ELR (cell line): ENCODE data around the gene EEF1E1.
"Not testable (repeated sequence)": the region's sequence is repeated elsewhere in the genome, so short reads cannot be mapped to it uniquely, and the experiment has no call there.

ENCODE experiments used
- DNase-seq: peaks from one replicate; pipeline ENCODE4 v3.0.0-alpha.2; 2015; ENCODE audit warnings: low read depth

EEF1E1 gene

DNA sequence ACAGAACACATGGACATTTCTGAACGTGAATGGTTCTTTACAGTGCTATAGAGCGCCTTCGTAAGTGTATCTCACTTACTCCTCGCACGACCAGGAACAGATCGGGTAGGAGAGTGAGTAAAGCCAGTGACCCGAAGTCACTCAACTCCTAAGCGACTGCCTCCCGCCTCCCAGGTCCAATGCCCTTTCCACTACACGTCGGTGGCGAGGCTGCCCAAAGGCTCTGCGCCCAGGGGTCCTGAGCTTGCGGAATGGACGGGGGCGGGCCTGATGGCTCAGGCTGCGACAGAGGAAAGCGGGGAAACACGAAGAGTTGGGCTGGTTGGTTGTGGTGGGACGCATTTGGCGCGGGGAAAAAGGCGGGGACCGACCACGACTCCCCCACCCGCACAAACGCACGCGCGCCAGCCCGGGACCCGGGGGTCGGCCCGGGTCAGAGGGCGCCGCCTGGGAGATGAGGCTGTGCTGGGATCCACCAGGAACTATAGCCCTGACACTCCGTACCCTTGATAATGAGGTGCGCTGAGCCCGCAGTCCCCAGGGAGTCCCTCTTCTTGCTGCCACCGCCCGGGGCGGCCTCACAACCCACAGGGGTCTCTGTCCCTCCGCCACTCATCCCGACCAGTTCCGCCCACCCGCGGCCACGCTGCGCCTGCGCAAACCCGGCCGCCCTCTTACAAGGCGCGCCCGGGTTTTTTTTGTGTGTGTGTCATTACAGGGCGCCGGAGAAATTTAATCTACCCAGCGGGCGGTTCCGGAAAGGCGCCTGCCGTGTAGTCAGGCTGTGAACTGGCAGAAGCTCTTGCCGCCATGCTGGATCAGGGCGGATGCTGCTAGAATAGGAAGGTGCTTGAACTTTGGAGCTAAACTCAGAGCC lies 38.3 kb downstream of the EEF1E1 start, which contains the start of gene BLOC1S5:
TSS of gene BLOC1S5 (minus strand) at position 629 of the 877 bp plus-strand sequence. CDS start at position 616, 13 bp downstream.
- DNase-seq = peak; percentile 98

DNA sequence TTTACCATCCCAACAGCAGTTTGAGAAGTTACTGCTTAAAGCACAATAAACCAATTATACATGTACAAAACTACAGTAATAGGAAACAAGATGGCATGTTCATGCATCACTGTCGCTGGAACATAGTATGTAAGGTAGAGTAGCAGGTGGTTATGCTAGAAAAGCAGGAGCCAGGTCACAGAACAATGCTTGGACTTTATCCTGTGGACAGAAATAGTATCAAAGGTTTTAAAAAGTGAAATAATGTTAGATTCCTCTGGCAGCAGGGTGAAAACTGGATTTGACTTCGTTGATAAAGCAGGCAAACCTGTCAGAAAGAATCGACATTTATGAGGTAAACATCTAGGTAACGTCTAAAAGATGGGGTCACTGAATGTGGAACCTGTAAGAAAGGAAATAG lies 40.6 kb downstream of the EEF1E1 start:
- DNase-seq = no peak

DNA sequence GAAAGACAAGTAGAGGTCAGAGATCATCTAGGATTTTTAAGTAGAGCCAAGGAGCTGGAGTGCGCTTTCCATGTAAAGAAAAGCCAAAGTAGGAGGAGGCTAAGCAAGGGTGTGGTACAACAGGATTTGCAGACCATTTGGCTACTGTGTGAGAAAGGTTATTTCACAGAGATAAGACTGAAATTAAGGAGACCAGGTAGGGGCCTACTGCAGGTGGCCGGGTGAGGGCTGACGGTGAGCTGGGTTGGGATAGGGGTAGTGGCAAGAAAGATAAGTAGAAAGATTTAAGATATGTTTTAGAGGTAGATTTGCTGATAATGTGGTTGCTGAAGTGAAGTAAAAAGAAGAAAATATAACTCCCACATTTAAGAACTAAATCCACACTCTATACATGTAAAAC lies 42.0 kb downstream of the EEF1E1 start:
- no peak for DNase-seq

DNA sequence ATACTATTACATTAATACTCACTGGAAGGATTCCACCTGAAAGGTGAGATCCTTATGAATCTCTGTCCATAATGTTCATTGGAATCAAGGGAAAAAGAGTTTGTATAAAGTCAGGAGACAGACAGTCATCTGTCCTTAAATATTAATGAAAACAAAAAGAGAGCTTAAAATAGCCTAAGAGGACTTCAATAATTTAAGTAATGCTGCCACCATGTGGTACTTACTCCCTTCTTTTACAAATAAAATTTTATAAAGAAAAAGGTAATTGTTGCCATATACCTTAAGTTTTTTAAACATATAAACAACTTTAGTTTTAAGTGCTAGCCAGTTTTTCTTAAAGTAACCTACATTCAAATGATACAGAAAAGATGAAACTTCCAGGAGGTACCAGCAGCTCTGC lies 43.2 kb downstream of the EEF1E1 start:
- DNase-seq = peak; percentile 64

DNA sequence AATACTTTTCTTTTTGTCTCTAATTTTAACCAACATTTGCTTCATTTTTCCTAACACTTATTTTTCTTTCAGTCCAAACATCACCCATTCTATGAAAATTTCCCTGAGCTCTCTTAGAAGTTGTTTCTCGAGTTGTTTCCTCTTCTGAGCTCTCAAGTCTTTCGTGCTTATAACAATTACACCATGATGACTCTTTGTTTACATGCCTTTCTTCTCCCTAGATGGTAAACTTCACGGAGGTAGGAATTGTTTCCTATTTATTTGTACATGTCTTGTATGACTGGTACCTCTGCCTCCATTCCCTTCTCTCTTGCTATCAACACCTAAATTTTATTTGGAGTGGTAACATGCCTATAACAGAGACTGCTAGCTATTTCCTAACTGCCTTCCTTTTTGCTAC lies 44.6 kb downstream of the EEF1E1 start:
- DNase-seq = no peak

DNA sequence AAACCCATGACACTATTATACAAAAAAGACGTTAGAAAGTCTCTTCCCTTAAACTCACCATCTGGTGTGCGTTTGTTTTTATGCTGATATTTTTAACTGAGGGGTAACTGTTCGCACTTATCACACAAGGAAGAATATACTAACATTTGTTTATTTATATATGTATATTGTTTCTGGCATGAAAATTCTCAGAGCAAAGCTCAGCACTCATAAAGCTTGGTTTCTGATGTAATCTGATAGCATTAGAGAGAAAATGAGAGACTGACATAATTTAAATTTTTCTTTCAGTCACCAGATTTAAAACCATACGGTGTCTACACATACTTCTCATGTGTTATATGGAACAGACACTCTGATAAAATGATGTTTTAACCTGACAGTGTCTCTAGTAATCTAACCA lies 45.1 kb downstream of the EEF1E1 start:
- no peak for DNase-seq

DNA sequence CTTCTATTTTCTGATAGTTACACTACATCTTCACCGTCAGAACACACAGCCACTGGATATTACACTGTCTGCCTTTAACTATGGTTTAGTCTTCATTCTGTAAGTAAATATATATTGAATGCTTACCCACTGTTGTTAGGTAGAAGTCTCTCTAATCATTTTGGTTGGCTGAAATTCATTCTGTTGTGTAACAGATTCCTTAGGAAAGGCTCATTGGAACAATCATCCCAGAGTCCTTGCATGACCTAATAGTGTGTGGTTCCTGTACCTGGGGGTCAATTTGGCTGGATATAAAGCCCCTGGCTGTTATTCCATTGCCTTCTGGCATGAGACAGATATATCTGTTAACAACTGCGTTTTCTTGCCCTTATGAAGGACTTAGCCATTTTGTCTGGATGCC lies 48.1 kb downstream of the EEF1E1 start:
- DNase-seq = no peak

DNA sequence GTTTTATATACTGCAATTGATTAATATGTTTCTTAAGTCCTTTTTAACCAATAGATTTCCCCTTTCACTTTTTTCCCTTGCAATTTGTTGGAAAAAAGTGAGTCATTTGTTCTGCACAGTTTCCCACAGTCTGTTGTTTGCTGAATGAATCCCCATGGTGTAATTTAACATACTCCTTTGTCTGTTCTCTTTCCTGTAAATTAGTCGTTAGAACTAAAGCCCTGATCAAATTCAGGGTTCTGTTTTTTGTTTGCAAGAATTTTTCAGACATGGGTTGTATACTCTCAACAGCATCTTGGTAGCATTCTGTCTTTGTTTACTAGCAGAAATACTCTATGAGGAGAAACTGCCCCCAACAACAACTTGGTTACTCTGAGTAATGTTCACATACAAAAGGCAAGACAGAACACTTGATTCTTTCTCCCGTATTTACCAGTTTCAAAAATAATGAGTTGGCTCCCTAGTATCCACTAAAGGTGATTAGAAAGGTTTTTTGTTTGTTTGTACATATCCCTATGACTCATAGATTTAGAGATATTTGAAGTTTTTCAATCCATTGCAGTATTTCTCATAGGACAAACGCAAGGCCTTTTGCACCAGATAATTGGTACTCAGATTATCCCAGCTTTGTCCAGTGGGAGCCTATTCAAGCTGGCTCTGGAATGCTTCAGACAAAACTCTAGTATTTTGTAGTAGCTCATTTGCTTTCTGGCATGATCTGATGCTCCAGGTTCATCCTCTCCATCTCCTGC lies 54.6 kb downstream of the EEF1E1 start:
- DNase-seq = peak; percentile 11

DNA sequence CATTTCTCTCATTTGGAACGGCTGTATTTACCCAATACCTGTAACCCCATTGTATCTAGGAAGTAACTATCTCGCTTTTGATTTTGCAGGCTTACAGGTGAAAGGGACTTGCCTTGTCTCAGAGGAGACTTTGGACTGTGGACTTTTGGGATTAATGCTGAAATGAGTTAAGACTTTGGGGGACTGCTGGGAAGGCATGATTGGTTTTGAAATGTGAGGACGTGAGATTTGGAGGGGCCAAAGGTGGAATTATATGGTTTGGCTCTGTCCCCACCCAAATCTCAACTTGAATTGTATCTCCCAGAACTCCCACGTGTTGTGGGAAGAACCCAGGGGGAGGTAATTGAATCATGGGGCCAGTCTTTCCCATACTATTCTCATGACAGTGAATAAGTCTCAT lies 56.6 kb downstream of the EEF1E1 start:
- DNase-seq = not testable (repeated sequence)

DNA sequence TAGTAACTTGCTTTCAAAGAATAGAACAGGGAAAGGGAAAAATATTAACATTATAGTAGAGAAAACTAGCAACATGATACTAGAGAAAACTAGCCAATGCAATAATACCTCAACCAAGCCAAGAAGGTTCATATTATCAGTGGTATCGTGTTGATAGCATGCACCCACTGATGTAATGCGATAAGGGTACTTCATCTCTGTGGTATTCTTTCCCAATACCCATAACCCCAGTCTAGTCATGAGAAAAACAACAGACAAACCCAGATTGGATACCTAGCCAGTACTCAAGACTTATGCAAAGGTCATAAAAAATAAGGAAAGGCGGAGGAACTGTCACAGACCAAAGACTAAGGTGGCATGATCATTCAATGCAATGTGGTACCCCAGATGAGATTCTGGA lies 59.1 kb downstream of the EEF1E1 start:
- no peak for DNase-seq

DNA sequence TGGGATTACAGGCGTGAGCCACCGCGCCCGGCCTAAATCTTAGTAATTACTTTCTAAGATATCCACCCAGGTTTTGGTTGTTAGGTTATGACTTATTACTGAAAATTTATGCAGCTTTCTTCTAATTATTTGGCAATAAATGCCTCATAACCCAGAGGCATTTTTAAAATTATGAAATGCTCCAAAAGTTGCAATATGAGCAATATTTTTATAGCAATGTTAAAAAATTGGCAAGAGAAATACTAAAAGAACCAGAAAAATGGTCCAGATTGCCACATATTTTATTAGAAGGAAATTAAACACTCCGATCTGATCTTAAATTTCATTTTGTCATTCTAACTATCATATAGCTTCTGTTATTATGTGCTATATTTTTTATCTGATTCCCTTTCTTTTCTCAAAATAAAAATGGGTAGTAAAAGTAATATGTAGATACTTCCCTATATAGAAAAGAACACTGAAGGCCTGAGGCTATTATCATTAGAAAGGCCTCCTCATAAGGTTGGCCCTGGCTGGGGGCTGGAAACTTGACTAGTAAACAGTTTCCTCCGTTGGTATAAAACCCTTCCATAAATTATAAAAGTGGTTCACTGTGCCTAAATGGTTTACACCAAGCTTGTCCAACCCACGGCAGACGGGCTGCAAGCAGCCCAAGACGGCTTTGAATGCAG lies 60.3 kb downstream of the EEF1E1 start:
- no peak for DNase-seq

DNA sequence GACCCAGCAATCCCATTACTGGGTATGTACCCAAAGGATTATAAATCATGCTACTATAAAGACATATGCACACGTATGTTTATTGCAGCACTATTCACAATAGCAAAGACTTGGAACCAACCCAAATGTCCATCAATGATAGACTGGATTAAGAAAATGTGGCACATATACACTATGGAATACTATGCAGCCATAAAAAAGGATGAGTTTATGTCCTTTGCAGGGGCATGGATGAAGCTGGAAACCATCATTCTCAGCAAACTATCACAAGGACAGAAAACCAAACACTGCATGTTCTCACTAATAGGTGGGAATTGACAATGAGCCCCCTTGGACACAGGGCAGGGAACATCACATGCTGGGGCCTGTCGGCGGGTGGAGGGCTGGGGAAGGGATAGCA lies 68.2 kb downstream of the EEF1E1 start:
- not testable (repeated sequence) for DNase-seq

DNA sequence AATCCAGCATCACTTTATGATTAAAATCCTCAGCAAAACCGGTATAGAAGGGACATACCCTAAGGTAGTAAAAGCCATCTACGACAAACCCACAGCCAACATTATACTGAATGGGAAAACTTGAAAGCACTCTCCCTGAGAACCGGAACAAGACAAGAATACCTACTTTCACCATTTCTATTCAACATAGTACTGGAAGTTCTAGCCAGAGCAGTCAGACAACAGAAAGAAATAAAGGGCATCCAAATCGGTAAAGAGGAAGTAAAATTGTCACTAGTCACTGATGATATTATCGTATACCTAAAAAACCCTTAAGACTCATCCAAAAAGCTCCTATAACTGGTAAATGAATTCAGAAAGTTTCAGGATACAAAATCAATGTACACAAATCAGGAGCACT lies 71.4 kb downstream of the EEF1E1 start:
- no peak for DNase-seq
